BLaER1 treated with 17β-estradiol and CSF1 and Interleukin-3, amounts not matched to agents 10 nM and 100 nM (cell line): Measurements from ENCODE around the gene INMT.

Experiments
- H3K27ac ChIP-seq, 11 experiments: shearing (Covaris generic); formaldehyde crosslinking; 2 replicates each; pipeline ENCODE4 v1.8.1; 2022
- H3K27me3 ChIP-seq, 11 experiments: shearing (Covaris generic); formaldehyde crosslinking; 2 replicates each; pipeline ENCODE4 v1.8.1; 2022
- H3K36me3 ChIP-seq, 11 experiments: shearing (Covaris generic); formaldehyde crosslinking; 2 replicates each; pipeline ENCODE4 v1.8.1; 2022
- H3K4me1 ChIP-seq, 10 experiments: shearing (Covaris generic); formaldehyde crosslinking; 2 replicates each; pipeline ENCODE4 v1.8.1; 2022
- H3K4me2 ChIP-seq, 11 experiments: shearing (Covaris generic); formaldehyde crosslinking; 2 replicates each; pipeline ENCODE4 v1.8.1; 2022
- H3K4me3 ChIP-seq, 10 experiments: shearing (Covaris generic); formaldehyde crosslinking; 2 replicates each; pipeline ENCODE4 v1.8.1; 2022
- H3K9ac ChIP-seq, 11 experiments: shearing (Covaris generic); formaldehyde crosslinking; 2 replicates each; pipeline ENCODE4 v1.8.1; 2022
- H3K9me3 ChIP-seq, 11 experiments: shearing (Covaris generic); formaldehyde crosslinking; replicated peaks in 1 of 11; 2 replicates each; pipeline ENCODE4 v1.8.1; 2022
- H4K20me1 ChIP-seq, 11 experiments: shearing (Covaris generic); formaldehyde crosslinking; 2 replicates each; pipeline ENCODE4 v1.8.1; 2022
- Cebpa-rat ChIP-seq, 11 experiments: shearing (Covaris generic); IDR thresholded peaks; 2 replicates each; pipeline ENCODE4 v1.8.1; 2022

Gene INMT

DNA sequence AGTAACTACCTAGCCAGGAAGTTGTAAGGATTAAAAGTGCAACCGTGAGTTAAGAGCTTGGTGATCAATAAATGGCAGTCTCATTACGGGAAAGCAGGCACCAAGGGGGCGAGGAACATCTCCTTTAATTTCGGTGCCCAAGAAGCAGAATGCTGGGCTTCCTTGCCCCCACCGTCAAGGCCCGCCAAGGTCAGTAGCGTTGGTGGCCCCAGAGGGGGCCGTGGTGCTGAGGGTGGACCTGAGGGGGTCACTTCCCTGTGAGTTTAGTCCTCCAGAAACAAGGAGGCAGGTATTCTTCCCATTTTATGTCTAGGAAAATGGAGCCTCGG is 18.9 kb downstream of the INMT start:
- TF ChIP-seq Cebpa-rat (IDR thresholded peaks at IDR 0.05) = no peak
- Histone ChIP-seq H3K27me3 (no peaks in the 10 kb centered on the region), H3K9me3 (no peaks in the 10 kb centered on the region), H3K27ac (peak overlapping the region in 4 of 11 experiments; percentile 65 to 84 (median 79); a peak in 5 of 22 replicates), H3K4me1 (peaks cover 6 to 16% (median 11%) of the 10 kb centered on the region in 10 experiments; a peak in 19 of 20 replicates), H3K4me2 (peak overlapping the region; percentile 82 to 96 (median 91)), H3K36me3 (no peaks in the 10 kb centered on the region), H4K20me1 (no peaks in the 10 kb centered on the region; a peak in 1 of 22 replicates), H3K4me3 (peak overlapping the region; percentile 78 to 95 (median 81); a peak in 17 of 20 replicates), H3K9ac (peak overlapping the region in 7 of 11 experiments; percentile 78 to 86 (median 84); a peak in 10 of 22 replicates)

- Histone ChIP-seq H3K4me3 (peak within 1 kb of the TSS; percentile 78 to 95 (median 81)), H4K20me1 (no peaks in the 10 kb centered on the region; a peak in 1 of 22 replicates), H3K27ac (peak within 1 kb of the TSS in 10 of 11 experiments; percentile 61 to 84 (median 76); a peak in 20 of 22 replicates), H3K27me3 (no peaks in the 10 kb centered on the region), H3K36me3 (no peaks in the 10 kb centered on the region), H3K4me1 (peaks cover 6 to 16% (median 11%) of the 10 kb centered on the region in 10 experiments; a peak in 19 of 20 replicates), H3K9ac (peak within 1 kb of the TSS; percentile 73 to 86 (median 82)), H3K4me2 (peak within 1 kb of the TSS; percentile 82 to 96 (median 91)), H3K9me3 (no peaks in the 10 kb centered on the region)
- TF ChIP-seq Cebpa-rat (IDR thresholded peaks at IDR 0.05) = no peak
These were observed 19.4 kb downstream of the INMT start, which contains the start of gene MINDY4 for GRCh38 chr7:30771174-30771879. Gene MINDY4 (plus strand): TSS chr7:30771417. CDS start chr7:30771494, 77 bp downstream.

DNA sequence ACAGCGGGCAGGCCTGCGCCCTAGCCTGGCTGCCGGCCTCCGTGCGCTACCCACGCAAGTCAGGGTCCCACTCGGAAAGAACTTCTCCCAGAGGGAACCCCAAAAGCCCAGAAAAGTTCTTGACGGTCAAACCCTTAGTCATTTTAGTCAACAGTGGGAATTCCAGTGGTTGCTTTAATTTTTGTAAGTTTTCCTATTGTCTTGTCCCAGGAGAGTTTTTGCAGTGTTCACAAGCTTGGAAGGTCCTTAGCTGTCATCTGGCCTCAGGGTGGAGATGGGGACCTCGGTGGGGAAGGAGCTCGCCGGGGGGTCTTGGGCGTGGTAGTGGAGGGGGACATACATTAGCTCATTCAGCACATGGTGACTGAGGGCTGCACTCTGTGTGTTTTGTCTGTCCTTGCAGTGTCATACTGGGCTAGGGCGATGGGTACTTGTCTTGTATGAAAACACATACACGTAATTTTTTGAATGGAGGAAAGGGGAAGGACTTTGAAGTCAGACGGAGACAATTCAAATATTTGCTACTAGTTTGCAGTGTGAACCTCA is 20.0 kb downstream of the INMT start:
- Histone ChIP-seq H3K9me3 (no peaks in the 10 kb centered on the region), H3K4me3 (peak overlapping the region; percentile 78 to 95 (median 81))

GRCh38 chr7:30772984-30773383 is 21.0 kb downstream of the INMT start:
- no peaks in the 10 kb centered on the region; a peak in 1 of 22 replicates for H4K20me1 ChIP-seq
- H3K27me3 ChIP-seq = no peaks in the 10 kb centered on the region
- TF ChIP-seq Cebpa-rat (IDR thresholded peaks at IDR 0.05) = no peak
- H3K36me3 ChIP-seq = no peaks in the 10 kb centered on the region
- no peak overlapping the region for H3K27ac ChIP-seq
- H3K4me2 ChIP-seq = peak overlapping the region in 5 of 11 experiments; percentile 82 to 95 (median 92); a peak in 6 of 22 replicates
- H3K9me3 ChIP-seq = no peaks in the 10 kb centered on the region
- peaks cover 6 to 16% (median 11%) of the 10 kb centered on the region in 10 experiments; a peak in 19 of 20 replicates for H3K4me1 ChIP-seq
- H3K9ac ChIP-seq = no peak overlapping the region
- no peak overlapping the region for H3K4me3 ChIP-seq

More for the DNA sequence above, 20.0 kb downstream of the INMT start:
- peak overlapping the region; percentile 82 to 96 (median 91) for H3K4me2 ChIP-seq
- H3K4me1 ChIP-seq = peaks cover 6 to 16% (median 11%) of the 10 kb centered on the region in 10 experiments; a peak in 19 of 20 replicates
- no peaks in the 10 kb centered on the region for H3K36me3 ChIP-seq
- peak overlapping the region; percentile 73 to 86 (median 82) for H3K9ac ChIP-seq
- peak overlapping the region in 10 of 11 experiments; percentile 61 to 84 (median 76); a peak in 20 of 22 replicates for H3K27ac ChIP-seq
- H4K20me1 ChIP-seq = no peaks in the 10 kb centered on the region; a peak in 1 of 22 replicates
- no peaks in the 10 kb centered on the region for H3K27me3 ChIP-seq
- no peak for TF ChIP-seq Cebpa-rat (IDR thresholded peaks at IDR 0.05)

DNA sequence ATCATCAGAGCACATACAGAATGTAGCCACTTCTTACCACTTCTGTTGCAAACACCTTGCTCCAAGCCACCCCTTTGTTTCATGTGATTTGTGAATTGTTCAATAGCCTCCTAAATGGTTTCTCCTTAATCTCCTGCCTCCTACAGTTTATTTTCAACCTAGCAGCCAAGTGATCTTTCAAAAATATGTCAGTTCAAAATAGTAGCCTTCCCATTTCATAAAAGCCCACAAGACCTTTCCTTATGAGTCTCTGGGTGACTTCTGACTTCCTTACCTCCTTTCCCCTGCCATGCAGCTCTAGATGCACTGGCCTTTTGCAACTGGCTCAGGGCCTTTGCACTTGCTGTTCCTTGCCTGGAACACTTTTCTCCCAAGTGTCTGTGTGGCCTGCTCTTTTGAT is 24.1 kb downstream of the INMT start:
- Histone ChIP-seq H3K27me3 (no peaks in the 10 kb centered on the region), H4K20me1 (no peaks in the 10 kb centered on the region; a peak in 1 of 22 replicates), H3K4me1 (peaks cover 6 to 14% (median 10%) of the 10 kb centered on the region in 10 experiments; a peak in 18 of 20 replicates), H3K27ac (no peak overlapping the region), H3K36me3 (peaks cover 0 to 10% (median 0%) of the 10 kb centered on the region in 11 experiments; a peak in 4 of 22 replicates), H3K9me3 (no peaks in the 10 kb centered on the region), H3K4me2 (no peak overlapping the region), H3K4me3 (no peak overlapping the region), H3K9ac (no peak overlapping the region)
- TF ChIP-seq Cebpa-rat (IDR thresholded peaks at IDR 0.05) = no peak

DNA sequence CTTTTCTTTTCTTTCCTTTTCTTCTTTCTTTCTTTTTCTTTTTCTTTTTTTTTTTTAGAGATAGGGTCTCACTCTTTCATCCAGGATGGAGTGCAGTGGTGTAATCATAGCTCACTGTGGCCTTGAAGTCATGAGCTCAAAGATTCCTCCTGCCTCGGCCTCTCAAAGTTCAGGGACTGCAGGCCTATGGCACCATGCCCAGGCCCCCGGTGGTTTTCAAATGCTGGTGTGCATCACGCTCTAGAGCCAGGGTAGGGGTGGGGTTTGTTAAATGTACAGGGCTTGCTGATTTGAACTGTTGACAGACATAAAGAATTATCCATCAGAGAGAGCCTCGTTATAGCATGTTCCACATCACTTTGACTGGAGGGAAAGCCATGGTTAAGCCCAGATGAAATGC is 25.0 kb downstream of the INMT start:
- H3K4me2 ChIP-seq = no peak overlapping the region
- no peaks in the 10 kb centered on the region for H3K27me3 ChIP-seq
- peaks cover 0 to 14% (median 0%) of the 10 kb centered on the region in 11 experiments; a peak in 7 of 22 replicates for H3K36me3 ChIP-seq
- TF ChIP-seq Cebpa-rat (IDR thresholded peaks at IDR 0.05) = no peak
- no peak overlapping the region for H3K4me3 ChIP-seq
- no peaks in the 10 kb centered on the region for H3K9me3 ChIP-seq
- no peak overlapping the region for H3K27ac ChIP-seq
- no peak overlapping the region for H3K9ac ChIP-seq
- H4K20me1 ChIP-seq = no peaks in the 10 kb centered on the region; a peak in 1 of 22 replicates
- peaks cover 6 to 11% (median 8%) of the 10 kb centered on the region in 10 experiments; a peak in 18 of 20 replicates for H3K4me1 ChIP-seq

DNA sequence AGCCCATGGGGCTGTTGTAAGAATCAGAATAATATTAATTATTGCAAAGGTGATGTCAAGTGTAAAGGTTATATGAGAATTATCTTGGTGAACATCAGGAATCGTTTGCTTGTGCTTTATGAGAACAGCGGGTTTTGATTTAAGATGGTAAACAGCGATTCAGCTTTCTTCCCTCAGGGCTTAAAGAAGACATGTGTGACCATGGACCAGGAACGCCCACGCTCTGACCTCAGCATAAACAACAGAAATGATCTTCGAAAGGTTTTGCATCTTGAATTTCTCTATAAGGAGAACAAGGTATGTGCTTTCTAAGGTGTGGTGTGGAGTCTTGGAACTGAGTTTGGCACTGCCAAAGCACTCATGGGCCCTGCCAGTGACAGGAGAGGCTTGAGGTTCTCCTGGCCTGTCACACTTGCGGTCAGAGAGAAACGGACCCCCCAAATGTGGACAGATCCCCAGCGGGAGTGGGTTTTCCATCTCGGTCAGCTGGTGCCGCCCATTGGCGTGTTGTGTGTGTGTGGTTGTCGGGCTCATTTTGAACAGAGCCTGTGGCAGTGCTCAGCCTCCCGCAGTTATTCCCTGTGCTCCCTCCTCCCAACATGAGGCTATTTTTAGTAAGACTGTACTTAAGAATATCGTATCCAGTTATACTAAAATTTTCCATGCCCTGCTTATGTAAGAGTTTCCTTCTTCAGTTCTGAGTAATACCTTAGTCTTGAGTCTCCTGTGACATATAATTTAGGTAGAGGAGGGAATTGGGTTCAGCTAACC is 26.5 kb downstream of the INMT start:
- TF ChIP-seq Cebpa-rat (IDR thresholded peaks at IDR 0.05) = no peak
- Histone ChIP-seq H3K4me1 (no peaks in the 10 kb centered on the region; a peak in 1 of 20 replicates), H3K27ac (no peak overlapping the region), H4K20me1 (no peaks in the 10 kb centered on the region; a peak in 1 of 22 replicates), H3K27me3 (no peaks in the 10 kb centered on the region), H3K9ac (no peak overlapping the region), H3K9me3 (no peaks in the 10 kb centered on the region), H3K4me2 (no peak overlapping the region), H3K36me3 (peaks cover 0 to 29% (median 6%) of the 10 kb centered on the region in 11 experiments; a peak in 10 of 22 replicates), H3K4me3 (no peak overlapping the region)

DNA sequence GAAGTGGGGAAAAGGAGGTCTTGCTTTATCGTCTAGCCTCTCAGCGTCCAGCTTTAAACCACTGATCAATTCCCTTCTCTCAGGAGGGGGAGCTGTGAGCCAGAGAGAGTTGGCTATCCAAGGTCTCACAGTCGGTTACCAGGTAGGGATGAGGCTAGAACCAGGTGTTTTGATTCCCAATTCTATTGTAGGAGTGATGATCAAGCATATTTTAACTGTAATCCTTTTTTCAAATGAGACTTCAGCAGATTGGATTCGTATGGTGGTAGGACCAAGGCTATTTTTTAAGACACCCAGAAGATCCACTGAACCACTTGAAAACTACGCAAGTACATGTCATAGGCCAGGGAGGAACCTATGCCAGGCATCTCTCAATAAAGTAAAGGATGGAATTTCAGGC is 27.6 kb downstream of the INMT start:
- no peaks in the 10 kb centered on the region for H3K9me3 ChIP-seq
- H4K20me1 ChIP-seq = 0 out of 22 replicates have a peak, but pooled peaks cover 0 to 2% (median 0%) of the 10 kb centered on the region in 11 experiments
- peaks cover 0 to 29% (median 6%) of the 10 kb centered on the region in 11 experiments; a peak in 11 of 22 replicates for H3K36me3 ChIP-seq
- H3K27ac ChIP-seq = no peak overlapping the region
- no peak overlapping the region for H3K9ac ChIP-seq
- no peak for TF ChIP-seq Cebpa-rat (IDR thresholded peaks at IDR 0.05)
- no peak overlapping the region for H3K4me2 ChIP-seq
- no peaks in the 10 kb centered on the region for H3K4me1 ChIP-seq
- H3K27me3 ChIP-seq = no peaks in the 10 kb centered on the region
- H3K4me3 ChIP-seq = no peak overlapping the region
